Stimulated activated naive CD4-positive, alpha-beta T cell treated with Interleukin-2 at 50 U/mL for 16 hours (primary cell): ENCODE measurements around the gene CRP.
"Not testable (repeated sequence)": the region's sequence is repeated elsewhere in the genome, so short reads cannot be mapped to it uniquely, and the experiment has no call there.

Experiments
- DNase-seq: peaks from one replicate; lab custom pipeline; 2025; lab: John Stamatoyannopoulos, UW

CRP gene

GRCh38 chr1:159714529-159714928 is at the start of gene CRP:
Gene CRP, minus strand, starts transcription at chr1:159714589. Its CDS starts 104 bp downstream, at chr1:159714485.
- no peak for DNase-seq

GRCh38 chr1:159763686-159764085 is 49.3 kb upstream of the CRP start:
- DNase-seq, result no peak

GRCh38 chr1:159756397-159756796 is 42.0 kb upstream of the CRP start:
- DNase-seq, result no peak

GRCh38 chr1:159755451-159756007 is 41.1 kb upstream of the CRP start:
- no peak for DNase-seq

GRCh38 chr1:159753386-159753785 is 39.0 kb upstream of the CRP start:
- DNase-seq, result no peak

- no peak for DNase-seq
Observed at GRCh38 chr1:159752135-159752580, 37.8 kb upstream of the CRP start.

- no peak for DNase-seq
Observed at GRCh38 chr1:159751031-159751430, 36.6 kb upstream of the CRP start.

- no peak for DNase-seq
Observed at GRCh38 chr1:159750621-159751020, 36.2 kb upstream of the CRP start.

GRCh38 chr1:159749630-159750029 is 35.2 kb upstream of the CRP start:
- DNase-seq, result no peak

GRCh38 chr1:159748370-159748769 is 34.0 kb upstream of the CRP start:
- no peak for DNase-seq

GRCh38 chr1:159746666-159747065 is 32.3 kb upstream of the CRP start:
- DNase-seq, result no peak

- no peak for DNase-seq
Observed at GRCh38 chr1:159743651-159744410, 29.4 kb upstream of the CRP start.

- DNase-seq, result no peak
Observed at GRCh38 chr1:159737238-159737916, 23.0 kb upstream of the CRP start.

GRCh38 chr1:159723188-159723587 is 8.8 kb upstream of the CRP start:
- DNase-seq, result not testable (repeated sequence)

- no peak for DNase-seq
Observed at GRCh38 chr1:159719990-159720389, 5.6 kb upstream of the CRP start.

- DNase-seq, result no peak
Observed at GRCh38 chr1:159715855-159716254, 1.5 kb upstream of the CRP start.

- no peak for DNase-seq
Observed at GRCh38 chr1:159712080-159712479, 2.3 kb downstream of the CRP start.

- no peak for DNase-seq
Observed at GRCh38 chr1:159707472-159708260, 6.7 kb downstream of the CRP start.

- DNase-seq, result no peak
Observed at GRCh38 chr1:159705904-159706256, 8.5 kb downstream of the CRP start.

GRCh38 chr1:159705251-159705903 is 9.0 kb downstream of the CRP start:
- no peak for DNase-seq

- DNase-seq, result no peak
Observed at GRCh38 chr1:159704481-159704880, 9.9 kb downstream of the CRP start.

- no peak for DNase-seq
Observed at GRCh38 chr1:159700312-159700711, 14.1 kb downstream of the CRP start.
